Stomach smooth muscle (tissue), 2 donors: Measurements from ENCODE around the gene CNTNAP2.

Experiments
- H3K27ac ChIP-seq: one replicate; pipeline ENCODE4 v1.7.0; 2013; ENCODE audit warnings: mild to moderate bottlenecking, low read length, inconsistent platforms
- H3K27me3 ChIP-seq, 2 donors: one replicate each; pipeline ENCODE4 v1.7.0; 2013; ENCODE audit warnings: low read length in 2 of 2; ENCODE audit not compliant: insufficient read depth in 2 of 2, control insufficient read depth in 1 of 2
- H3K36me3 ChIP-seq, 2 donors: one replicate each; pipeline ENCODE4 v1.7.0; 2013; ENCODE audit warnings: low read length in 2 of 2; ENCODE audit not compliant: control insufficient read depth in 2 of 2, insufficient read depth in 2 of 2
- H3K4me1 ChIP-seq: one replicate; pipeline ENCODE4 v1.7.0; 2013; ENCODE audit warnings: low read length; ENCODE audit not compliant: control insufficient read depth, insufficient read depth
- H3K4me3 ChIP-seq, 2 donors: one replicate each; pipeline ENCODE4 v1.7.0; 2013; ENCODE audit warnings: low read length in 2 of 2
- H3K9ac ChIP-seq, 2 donors: one replicate each; pipeline ENCODE4 v1.7.0; 2013; ENCODE audit warnings: low read length in 2 of 2, mild to moderate bottlenecking in 1 of 2
- H3K9me3 ChIP-seq, 2 donors: one replicate each; pipeline ENCODE4 v1.7.0; 2013; ENCODE audit warnings: low read length in 2 of 2; ENCODE audit not compliant: control insufficient read depth in 2 of 2
- donor health status: healthy.
- donor health status: Pancreatic carcinoma.

The CNTNAP2 gene

GRCh38 chr7:148192491-148192890 lies 2075.9 kb downstream of the CNTNAP2 start:
- H3K4me1 ChIP-seq: no peaks in the 10 kb centered on the region
- no peak overlapping the region for H3K27ac ChIP-seq
- no peaks in the 10 kb centered on the region for H3K27me3 ChIP-seq
- no peaks in the 10 kb centered on the region for H3K36me3 ChIP-seq
- H3K9me3 ChIP-seq: no peaks in the 10 kb centered on the region
- H3K4me3 ChIP-seq: no peak overlapping the region
- no peak overlapping the region for H3K9ac ChIP-seq

GRCh38 chr7:148201992-148202391 lies 2085.4 kb downstream of the CNTNAP2 start:
- no peak overlapping the region for H3K9ac ChIP-seq
- no peak overlapping the region for H3K4me3 ChIP-seq
- H3K9me3 ChIP-seq: no peaks in the 10 kb centered on the region
- H3K36me3 ChIP-seq: no peaks in the 10 kb centered on the region
- no peak overlapping the region for H3K27ac ChIP-seq
- peaks cover 0 to 2% of the 10 kb centered on the region in 2 donors for H3K27me3 ChIP-seq
- no peaks in the 10 kb centered on the region for H3K4me1 ChIP-seq

- Histone ChIP-seq H3K4me3 (no peak overlapping the region), H3K36me3 (no peaks in the 10 kb centered on the region), H3K9me3 (no peaks in the 10 kb centered on the region), H3K4me1 (no peaks in the 10 kb centered on the region), H3K27me3 (peaks cover 0 to 2% of the 10 kb centered on the region in 2 donors), H3K27ac (no peak overlapping the region), H3K9ac (no peak overlapping the region)
Measured at GRCh38 chr7:148204639-148205304, 2088.2 kb downstream of the CNTNAP2 start.

- Histone ChIP-seq H3K4me3 (no peak overlapping the region), H3K9me3 (no peaks in the 10 kb centered on the region), H3K36me3 (no peaks in the 10 kb centered on the region), H3K4me1 (peaks cover 7% of the 10 kb centered on the region), H3K9ac (no peak overlapping the region), H3K27ac (no peak overlapping the region), H3K27me3 (no peaks in the 10 kb centered on the region)
Measured at GRCh38 chr7:148209643-148210190, 2093.1 kb downstream of the CNTNAP2 start.

- Histone ChIP-seq H3K9ac (no peak overlapping the region), H3K9me3 (no peaks in the 10 kb centered on the region), H3K4me3 (peak overlapping the region in 1 of 2 donors; percentile 21), H3K4me1 (peaks cover 7% of the 10 kb centered on the region), H3K36me3 (no peaks in the 10 kb centered on the region), H3K27ac (no peak overlapping the region), H3K27me3 (no peaks in the 10 kb centered on the region)
Measured at GRCh38 chr7:148210804-148211325, 2094.3 kb downstream of the CNTNAP2 start.

GRCh38 chr7:148211740-148212151 lies 2095.1 kb downstream of the CNTNAP2 start:
- Histone ChIP-seq H3K36me3 (no peaks in the 10 kb centered on the region), H3K27ac (no peak overlapping the region), H3K4me1 (peaks cover 7% of the 10 kb centered on the region), H3K27me3 (no peaks in the 10 kb centered on the region), H3K9me3 (no peaks in the 10 kb centered on the region), H3K4me3 (no peak overlapping the region), H3K9ac (no peak overlapping the region)

- no peaks in the 10 kb centered on the region for H3K27me3 ChIP-seq
- H3K4me1 ChIP-seq: peaks cover 7% of the 10 kb centered on the region
- no peak overlapping the region for H3K27ac ChIP-seq
Measured at GRCh38 chr7:148212731-148213130, 2096.1 kb downstream of the CNTNAP2 start.

GRCh38 chr7:148214101-148214500 lies 2097.5 kb downstream of the CNTNAP2 start:
- no peak overlapping the region for H3K9ac ChIP-seq
- H3K27ac ChIP-seq: no peak overlapping the region
- H3K27me3 ChIP-seq: no peaks in the 10 kb centered on the region
- no peak overlapping the region for H3K4me3 ChIP-seq
- H3K36me3 ChIP-seq: no peaks in the 10 kb centered on the region
- no peaks in the 10 kb centered on the region for H3K9me3 ChIP-seq
- H3K4me1 ChIP-seq: peaks cover 7% of the 10 kb centered on the region

More at GRCh38 chr7:148212731-148213130, 2096.1 kb downstream of the CNTNAP2 start:
- Histone ChIP-seq H3K4me3 (no peak overlapping the region), H3K9ac (no peak overlapping the region), H3K36me3 (no peaks in the 10 kb centered on the region), H3K9me3 (no peaks in the 10 kb centered on the region)

- Histone ChIP-seq H3K4me1 (no peaks in the 10 kb centered on the region), H3K9ac (no peak overlapping the region), H3K36me3 (no peaks in the 10 kb centered on the region), H3K27me3 (no peaks in the 10 kb centered on the region), H3K9me3 (no peaks in the 10 kb centered on the region), H3K27ac (no peak overlapping the region), H3K4me3 (no peak overlapping the region)
Measured at GRCh38 chr7:148218603-148219002, 2102.0 kb downstream of the CNTNAP2 start.

GRCh38 chr7:148222721-148223120 lies 2106.1 kb downstream of the CNTNAP2 start:
- Histone ChIP-seq H3K9me3 (no peaks in the 10 kb centered on the region), H3K9ac (no peak overlapping the region), H3K4me3 (no peak overlapping the region), H3K27ac (no peak overlapping the region), H3K4me1 (no peaks in the 10 kb centered on the region), H3K27me3 (no peaks in the 10 kb centered on the region), H3K36me3 (no peaks in the 10 kb centered on the region)

- Histone ChIP-seq H3K9me3 (no peaks in the 10 kb centered on the region), H3K4me3 (no peak overlapping the region), H3K36me3 (no peaks in the 10 kb centered on the region), H3K9ac (no peak overlapping the region), H3K27me3 (no peaks in the 10 kb centered on the region), H3K27ac (no peak overlapping the region), H3K4me1 (no peaks in the 10 kb centered on the region)
Measured at GRCh38 chr7:148223160-148223559, 2106.6 kb downstream of the CNTNAP2 start.
